Adipocyte (in vitro differentiated cells): Measurements from ENCODE around the gene TPRG1.

Experiments used
- DNase-seq: peaks from one replicate; pipeline ENCODE4 v3.0.0-alpha.2; 2015; ENCODE audit warnings: low read depth
- H3K27me3 ChIP-seq: replicated peaks from 2 replicates; pipeline ENCODE4 v1.7.0; 2013; ENCODE audit warnings: mild to moderate bottlenecking, low read length, moderate library complexity; ENCODE audit not compliant: control insufficient read depth, insufficient read depth
- H3K36me3 ChIP-seq: 2 replicates; pipeline ENCODE4 v1.7.0; 2013; ENCODE audit warnings: low read length, mild to moderate bottlenecking, moderate library complexity; ENCODE audit not compliant: control insufficient read depth, insufficient read depth, severe bottlenecking
- H3K4me1 ChIP-seq: 2 replicates; pipeline ENCODE4 v1.7.0; 2013; ENCODE audit warnings: mild to moderate bottlenecking, low read length, moderate library complexity; ENCODE audit not compliant: control insufficient read depth, insufficient read depth
- H3K4me3 ChIP-seq: 2 replicates; pipeline ENCODE4 v1.7.0; 2013; ENCODE audit warnings: mild to moderate bottlenecking, low read length, moderate library complexity
- H3K9ac ChIP-seq: 2 replicates; pipeline ENCODE4 v1.7.0; 2013; ENCODE audit warnings: mild to moderate bottlenecking, low read length, moderate library complexity
- H3K9me3 ChIP-seq: 2 replicates; pipeline ENCODE4 v1.7.0; 2013; ENCODE audit warnings: mild to moderate bottlenecking, low read length, moderate library complexity; ENCODE audit not compliant: control insufficient read depth

TPRG1 gene

DNA sequence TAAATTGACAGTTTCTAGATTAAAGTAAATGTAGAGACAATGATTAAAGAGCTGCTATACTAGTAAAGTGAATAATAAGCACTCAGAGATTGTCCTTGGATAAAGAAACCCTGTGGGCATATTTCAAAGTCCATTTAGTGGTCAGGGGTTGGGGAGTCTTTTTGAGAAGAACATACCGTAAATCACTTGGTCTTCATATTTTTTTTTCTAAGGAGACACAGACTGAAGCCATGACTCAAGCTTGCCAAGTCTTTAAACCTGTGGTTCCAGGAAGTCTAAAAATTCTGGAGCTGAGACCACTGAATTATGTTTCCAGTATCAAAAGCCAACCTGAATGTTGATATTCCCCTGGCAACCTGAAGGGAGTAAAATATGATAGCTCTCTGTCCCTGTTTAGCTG, 171.0 kb downstream of the TPRG1 start:
- H3K9me3 ChIP-seq, result no peaks in the 10 kb centered on the region
- H3K4me1 ChIP-seq, result no peaks in the 10 kb centered on the region
- DNase-seq, result no peak
- H3K9ac ChIP-seq, result no peak overlapping the region
- H3K36me3 ChIP-seq, result no peaks in the 10 kb centered on the region
- no peaks in the 10 kb centered on the region for H3K27me3 ChIP-seq
- H3K4me3 ChIP-seq, result no peak overlapping the region

DNA sequence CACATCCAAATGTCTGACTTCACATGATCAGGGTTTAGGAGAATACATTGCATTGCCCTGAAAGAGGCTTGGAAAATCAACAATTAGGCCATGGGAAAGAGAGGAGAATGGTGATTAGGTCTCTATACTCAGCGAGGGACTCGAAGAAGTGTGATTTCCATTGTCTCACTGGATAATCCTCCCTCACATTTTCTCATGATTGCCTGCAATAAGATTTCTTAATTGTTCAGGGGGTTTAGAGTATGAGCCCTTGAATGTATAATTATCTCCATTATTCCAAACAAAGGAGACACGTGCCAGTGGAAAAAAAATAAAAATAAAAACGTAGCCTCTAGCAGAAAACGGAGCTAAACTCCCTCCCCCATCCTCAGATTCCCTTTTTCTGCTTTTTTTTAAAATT, 173.2 kb downstream of the TPRG1 start:
- Histone ChIP-seq H3K9me3 (no peaks in the 10 kb centered on the region), H3K4me3 (no peak overlapping the region), H3K27me3 (no peaks in the 10 kb centered on the region), H3K36me3 (no peaks in the 10 kb centered on the region), H3K9ac (no peak overlapping the region), H3K4me1 (no peaks in the 10 kb centered on the region)
- DNase-seq, result no peak

DNA sequence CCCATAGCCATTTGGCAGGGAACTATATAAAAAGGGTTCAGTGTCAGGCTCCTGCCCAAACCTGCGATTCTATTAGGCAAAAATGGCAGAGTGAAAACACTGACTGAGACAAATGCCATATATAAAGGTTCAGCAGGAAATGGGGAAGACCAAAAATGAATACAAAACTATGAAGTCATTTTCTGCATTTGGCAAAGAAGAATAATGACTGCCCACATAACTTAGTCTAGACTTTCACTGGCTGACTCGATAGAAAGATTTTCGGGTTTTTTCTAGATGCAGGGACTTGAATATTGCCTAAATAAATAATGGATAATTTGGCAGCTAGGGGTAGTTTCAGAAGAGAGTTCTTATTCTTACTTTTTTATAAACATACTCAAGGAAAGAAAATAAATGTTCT, 178.0 kb downstream of the TPRG1 start:
- Histone ChIP-seq H3K9me3 (no peaks in the 10 kb centered on the region), H3K4me1 (peaks cover 3% of the 10 kb centered on the region)

DNA sequence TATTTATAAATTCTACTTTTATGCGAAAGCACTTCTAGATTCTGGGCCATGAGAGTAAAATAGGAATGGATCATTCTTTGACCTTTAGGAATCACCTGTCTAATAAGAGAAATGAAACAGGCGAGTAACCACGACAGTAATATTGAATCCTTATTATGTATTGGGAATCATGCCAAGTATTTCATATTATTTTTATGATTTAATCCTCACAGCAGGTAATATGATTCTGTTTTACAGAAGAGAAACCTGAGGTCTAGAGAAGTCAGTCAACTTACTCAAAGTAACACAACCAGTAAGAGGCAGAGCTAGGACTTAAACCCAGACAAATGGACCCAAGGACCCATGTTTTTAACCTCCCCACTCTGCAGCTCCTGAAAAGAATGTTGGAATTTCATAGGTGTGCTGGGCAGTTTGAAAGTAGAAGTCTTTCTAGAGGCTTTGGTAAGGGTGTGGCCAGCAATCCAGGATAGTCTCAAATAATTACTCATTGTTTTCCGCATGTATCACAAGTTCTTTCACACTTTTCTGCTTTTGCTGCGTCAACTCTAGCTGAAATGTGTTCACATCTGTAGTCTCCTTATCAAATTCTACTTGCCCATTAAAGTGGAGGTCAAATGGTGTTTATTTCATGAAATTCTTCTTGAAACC, 181.7 kb downstream of the TPRG1 start:
- Histone ChIP-seq H3K36me3 (no peaks in the 10 kb centered on the region), H3K9me3 (no peaks in the 10 kb centered on the region), H3K9ac (no peak overlapping the region), H3K4me3 (no peak overlapping the region), H3K27me3 (no peaks in the 10 kb centered on the region), H3K4me1 (peaks cover 18% of the 10 kb centered on the region)
- no peak for DNase-seq

More for the DNA sequence above, 178.0 kb downstream of the TPRG1 start:
- Histone ChIP-seq H3K27me3 (no peaks in the 10 kb centered on the region), H3K36me3 (no peaks in the 10 kb centered on the region), H3K4me3 (no peak overlapping the region), H3K9ac (no peak overlapping the region)
- DNase-seq, result peak; percentile 34

DNA sequence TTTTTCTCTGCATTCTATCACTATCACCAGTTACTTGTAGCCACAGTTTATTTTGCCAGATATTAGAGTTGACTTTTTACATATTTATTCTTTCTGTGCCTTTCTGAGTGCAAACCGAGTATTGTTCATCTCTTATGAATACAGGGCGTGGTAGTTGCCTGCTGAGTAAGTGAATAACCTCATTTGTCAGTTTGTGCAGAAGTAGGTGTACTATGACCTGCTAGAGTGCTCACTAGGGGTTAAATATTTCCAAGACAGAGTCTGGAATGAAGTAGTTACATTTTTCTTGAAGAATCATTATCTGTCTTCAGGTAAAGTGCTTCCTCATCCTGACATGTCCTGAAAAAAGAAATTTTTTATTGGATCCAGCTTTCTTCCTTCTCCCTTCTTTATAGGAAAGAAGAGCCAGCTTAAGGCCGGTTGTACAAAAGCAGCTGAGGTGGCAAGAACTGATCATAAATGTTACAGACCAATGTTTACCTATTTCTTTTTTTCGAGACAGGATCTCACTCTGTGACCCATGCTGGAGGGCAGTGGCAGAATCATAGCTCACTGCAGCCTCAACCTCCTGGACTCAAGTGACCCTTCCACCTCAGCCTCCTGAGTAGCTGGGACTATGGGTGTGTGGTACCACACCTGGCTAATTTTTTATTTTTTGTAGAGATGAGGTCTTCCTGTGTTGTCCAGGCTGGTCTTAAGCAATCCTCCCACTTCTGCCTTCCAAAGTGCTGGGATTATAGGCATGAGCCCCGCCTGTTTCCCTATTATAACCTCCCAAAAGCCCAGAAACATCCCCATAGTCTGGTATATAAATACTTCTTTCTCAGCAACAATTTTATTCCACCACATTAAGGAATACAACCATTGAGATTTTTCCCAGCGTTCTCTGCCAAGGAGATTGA, 182.5 kb downstream of the TPRG1 start:
- H3K27me3 ChIP-seq, result no peaks in the 10 kb centered on the region
- peak overlapping the region; percentile 0 for H3K9ac ChIP-seq
- H3K4me3 ChIP-seq, result no peak overlapping the region
- peaks cover 18% of the 10 kb centered on the region for H3K4me1 ChIP-seq
- DNase-seq, result no peak
- H3K9me3 ChIP-seq, result no peaks in the 10 kb centered on the region
- H3K36me3 ChIP-seq, result no peaks in the 10 kb centered on the region

DNA sequence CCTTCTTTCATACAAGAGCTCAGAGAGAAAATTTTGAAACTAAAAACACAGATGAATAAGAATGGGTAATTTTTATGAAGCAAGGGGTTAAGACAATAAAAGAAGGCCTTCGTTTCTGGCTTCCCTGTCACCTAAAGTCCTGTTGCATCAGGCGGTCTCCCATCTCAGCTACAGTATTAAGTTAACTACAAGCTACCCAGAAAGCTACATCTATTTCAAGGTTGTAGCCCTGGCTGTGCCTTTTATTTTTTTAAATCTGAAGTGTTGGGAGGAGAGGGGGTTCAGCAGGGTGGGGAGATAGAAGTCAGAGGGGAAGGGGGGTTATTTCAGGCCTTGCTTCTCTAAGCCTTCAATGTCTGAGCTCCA, 183.3 kb downstream of the TPRG1 start:
- peaks cover 18% of the 10 kb centered on the region for H3K4me1 ChIP-seq
- no peaks in the 10 kb centered on the region for H3K36me3 ChIP-seq
- H3K4me3 ChIP-seq, result no peak overlapping the region
- no peak for DNase-seq
- no peaks in the 10 kb centered on the region for H3K27me3 ChIP-seq
- H3K9me3 ChIP-seq, result no peaks in the 10 kb centered on the region
- peak overlapping the region; percentile 0 for H3K9ac ChIP-seq

DNA sequence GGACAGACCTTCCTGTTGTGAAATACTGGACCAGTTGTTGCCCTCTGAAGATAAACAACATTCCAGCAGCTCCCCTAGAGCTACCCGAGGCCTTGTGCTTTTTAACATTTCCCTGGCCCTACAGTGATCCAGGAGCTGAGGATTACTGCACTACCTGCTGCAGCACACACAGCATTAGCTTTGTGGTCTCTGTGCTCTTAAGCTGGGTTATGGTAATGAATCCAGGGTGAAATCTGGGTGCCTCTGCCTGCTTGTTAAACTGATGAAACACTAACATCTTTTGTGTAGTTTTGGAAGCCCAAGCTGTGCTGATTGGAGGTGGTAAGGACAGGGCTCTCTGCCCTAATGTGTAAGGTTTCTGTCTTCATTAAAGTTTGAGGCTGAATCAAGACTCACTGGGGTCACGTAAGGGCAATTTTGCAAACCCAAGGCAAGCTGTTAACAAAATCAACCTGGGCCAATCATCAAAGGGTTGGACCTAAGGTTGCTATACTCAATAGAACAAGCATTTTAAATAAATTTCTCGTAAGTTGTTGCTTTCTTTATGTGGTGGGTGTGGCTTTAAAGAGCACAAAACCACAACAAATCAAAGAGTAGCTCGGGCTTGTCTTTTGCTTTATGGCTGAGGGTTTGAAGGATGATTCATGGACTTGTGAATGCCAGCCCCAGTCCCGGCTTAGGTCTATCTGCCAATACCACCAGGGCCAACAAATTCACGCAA, 183.9 kb downstream of the TPRG1 start:
- Histone ChIP-seq H3K36me3 (no peaks in the 10 kb centered on the region), H3K4me3 (peak overlapping the region; percentile 0), H3K9ac (peak overlapping the region; percentile 0), H3K9me3 (no peaks in the 10 kb centered on the region), H3K27me3 (no peaks in the 10 kb centered on the region), H3K4me1 (peaks cover 18% of the 10 kb centered on the region)
- DNase-seq, result peak; percentile 75

DNA sequence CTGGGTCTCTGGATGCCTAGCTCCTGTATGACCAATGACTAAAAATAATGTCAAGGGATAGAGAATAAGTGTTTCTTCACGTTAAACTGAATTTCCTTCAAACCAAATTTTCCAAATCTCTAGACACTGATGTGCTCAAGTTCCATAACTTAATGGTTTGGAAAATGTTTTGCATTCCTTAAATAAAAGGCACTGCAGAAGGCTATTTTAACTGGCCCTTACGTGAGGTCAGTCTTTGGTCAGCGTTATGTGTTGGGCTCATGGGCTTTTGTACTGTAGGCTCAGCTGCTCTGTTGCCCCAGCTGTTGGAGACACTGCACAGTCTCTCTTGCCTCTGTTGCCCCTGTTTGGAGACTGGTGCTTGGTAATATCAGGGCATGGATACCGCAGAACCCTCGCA, 188.5 kb downstream of the TPRG1 start:
- H3K4me3 ChIP-seq, result no peak overlapping the region
- H3K9me3 ChIP-seq, result no peaks in the 10 kb centered on the region
- no peaks in the 10 kb centered on the region for H3K27me3 ChIP-seq
- H3K4me1 ChIP-seq, result peaks cover 31% of the 10 kb centered on the region
- H3K9ac ChIP-seq, result no peak overlapping the region
- no peaks in the 10 kb centered on the region for H3K36me3 ChIP-seq
- DNase-seq, result peak; percentile 21

DNA sequence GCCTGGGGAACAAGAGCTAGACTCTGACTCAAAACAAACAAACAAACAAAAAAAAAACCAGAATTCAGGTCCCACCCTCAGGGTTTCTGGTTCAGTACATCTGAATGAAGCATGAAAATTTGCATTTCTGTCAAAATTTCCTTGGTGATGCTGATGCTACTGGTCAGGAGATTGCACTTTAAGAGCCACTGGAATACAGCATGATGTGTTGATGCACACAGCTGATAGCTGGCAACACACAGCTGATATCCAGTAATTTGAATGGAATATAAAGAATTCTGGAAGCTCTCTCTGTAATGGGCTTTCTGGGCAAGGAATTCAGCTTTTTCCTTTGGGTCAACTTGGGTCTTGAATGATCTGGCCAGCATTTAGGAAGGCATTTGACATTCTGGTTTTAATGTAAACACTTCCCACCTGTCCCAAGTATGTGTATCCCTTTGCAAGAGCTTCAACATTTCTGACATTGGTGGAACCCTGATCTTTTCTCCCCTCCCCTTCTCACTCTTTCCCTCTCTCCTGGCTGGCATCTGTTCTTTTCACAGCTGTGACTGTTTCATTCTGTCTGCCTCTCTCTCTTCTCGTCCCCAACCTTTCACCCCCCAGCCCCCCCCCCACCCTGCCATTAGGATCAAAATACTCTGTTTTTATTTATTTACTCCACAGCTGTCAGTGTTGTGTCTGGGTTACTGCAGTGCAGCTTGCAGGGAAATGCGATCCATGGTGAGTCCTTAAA, 189.5 kb downstream of the TPRG1 start:
- no peaks in the 10 kb centered on the region for H3K36me3 ChIP-seq

DNA sequence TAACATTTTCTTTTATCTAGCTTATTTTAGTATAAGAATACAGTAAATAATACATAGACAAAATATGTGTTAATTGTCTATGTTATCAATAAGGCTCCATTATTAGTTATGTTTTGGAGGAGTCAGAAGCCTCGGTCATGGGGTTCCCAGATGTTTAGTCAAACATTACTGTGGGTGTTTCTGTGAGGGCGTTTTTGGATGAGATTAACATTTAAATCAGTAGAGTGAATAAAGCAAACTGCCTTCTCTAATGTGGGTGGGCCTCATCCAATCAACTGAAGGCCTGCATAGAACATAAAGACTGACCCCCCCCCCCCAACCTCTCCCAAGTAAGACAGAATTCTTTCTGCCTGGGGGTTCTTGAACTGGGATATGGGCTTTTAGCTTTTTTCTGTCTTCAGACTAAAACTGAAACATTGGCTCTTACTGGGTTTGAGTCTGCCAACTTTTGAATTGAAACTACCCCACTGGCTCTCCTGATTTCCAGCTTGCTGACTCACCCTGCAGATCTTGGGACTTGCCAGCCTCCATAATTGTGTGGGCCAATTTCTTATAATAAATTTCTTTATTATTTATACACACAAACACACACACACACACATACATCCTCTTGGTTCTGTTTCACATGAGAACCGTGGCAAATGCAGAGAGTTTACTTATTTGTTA, 192.0 kb downstream of the TPRG1 start:
- Histone ChIP-seq H3K4me3 (peak overlapping the region; percentile 48), H3K9ac (no peak overlapping the region), H3K27me3 (no peaks in the 10 kb centered on the region), H3K36me3 (no peaks in the 10 kb centered on the region), H3K9me3 (no peaks in the 10 kb centered on the region), H3K4me1 (peaks cover 27% of the 10 kb centered on the region)
- DNase-seq, result peak; percentile 51

More for the DNA sequence above, 189.5 kb downstream of the TPRG1 start:
- H3K4me3 ChIP-seq, result no peak overlapping the region
- peak; percentile 53 for DNase-seq
- H3K27me3 ChIP-seq, result no peaks in the 10 kb centered on the region
- no peaks in the 10 kb centered on the region for H3K9me3 ChIP-seq
- H3K9ac ChIP-seq, result no peak overlapping the region
- H3K4me1 ChIP-seq, result peaks cover 27% of the 10 kb centered on the region
